IPS-NIHi11 (cell line): ENCODE results near the gene DHRS7C.
"Not testable (repeated sequence)": the region's sequence is repeated elsewhere in the genome, so short reads cannot be mapped to it uniquely, and the experiment has no call there.

Experiments
- DNase-seq: peaks from one replicate; pipeline ENCODE4 v3.0.0; 2012; ENCODE audit warnings: mixed read lengths, low spot score

DHRS7C gene

GRCh38 chr17:9810100-9810949 is 18.9 kb upstream of the DHRS7C start:
- no peak for DNase-seq

- DNase-seq: no peak
Measured at GRCh38 chr17:9809409-9809808, 18.0 kb upstream of the DHRS7C start.

- no peak for DNase-seq
Measured at GRCh38 chr17:9806699-9807098, 15.3 kb upstream of the DHRS7C start.

- no peak for DNase-seq
Measured at GRCh38 chr17:9805769-9806168, 14.4 kb upstream of the DHRS7C start.

GRCh38 chr17:9802697-9803096 is 11.3 kb upstream of the DHRS7C start:
- DNase-seq: no peak

- no peak for DNase-seq
Measured at GRCh38 chr17:9802294-9802693, 10.9 kb upstream of the DHRS7C start.

- no peak for DNase-seq
Measured at GRCh38 chr17:9801505-9801904, 10.1 kb upstream of the DHRS7C start.

- no peak for DNase-seq
Measured at GRCh38 chr17:9798724-9799123, 7.3 kb upstream of the DHRS7C start.

- no peak for DNase-seq
Measured at GRCh38 chr17:9798008-9798407, 6.6 kb upstream of the DHRS7C start.

GRCh38 chr17:9792181-9792840 is 919 bp upstream of the DHRS7C start:
- DNase-seq: no peak

GRCh38 chr17:9790316-9790715 is 1.1 kb downstream of the DHRS7C start:
- no peak for DNase-seq

GRCh38 chr17:9788601-9789000 is 2.8 kb downstream of the DHRS7C start:
- no peak for DNase-seq

- DNase-seq: no peak
Measured at GRCh38 chr17:9784544-9784943, 6.8 kb downstream of the DHRS7C start.

GRCh38 chr17:9783465-9783864 is 7.9 kb downstream of the DHRS7C start:
- DNase-seq: not testable (repeated sequence)

GRCh38 chr17:9783050-9783449 is 8.3 kb downstream of the DHRS7C start:
- DNase-seq: no peak

- DNase-seq: no peak
Measured at GRCh38 chr17:9780552-9780951, 10.8 kb downstream of the DHRS7C start.

- no peak for DNase-seq
Measured at GRCh38 chr17:9776911-9777310, 14.5 kb downstream of the DHRS7C start.

GRCh38 chr17:9772658-9773057 is 18.7 kb downstream of the DHRS7C start:
- no peak for DNase-seq

GRCh38 chr17:9771465-9771864 is 19.9 kb downstream of the DHRS7C start:
- no peak for DNase-seq

GRCh38 chr17:9769036-9769695 is 22.2 kb downstream of the DHRS7C start:
- no peak for DNase-seq

- DNase-seq: peak; percentile 56
Measured at GRCh38 chr17:9768381-9768934, 22.9 kb downstream of the DHRS7C start.

- DNase-seq: no peak
Measured at GRCh38 chr17:9767432-9767991, 23.9 kb downstream of the DHRS7C start.
